Lung (tissue), 16 donors: ENCODE results near the gene ZMYND15. TPM values are rescaled to one million over a fixed set of nuclear protein-coding genes. Genes with fewer than 3 reads are reported as not detected.
A peak's percentile ranks its signal among the peaks of the same experiment; 100 is the strongest.
"Not testable (repeated sequence)": the region's sequence is repeated elsewhere in the genome, so short reads cannot be mapped to it uniquely, and the experiment has no call there.

Experiments used
- ATAC-seq: fragments of 200-7000 bp; cut with Tn5 transposase; one replicate; pipeline ENCODE4 v1.9.1; 2020; ENCODE audit warnings: moderate number of reproducible peaks; ENCODE audit not compliant: insufficient read depth, low FRiP score
- DNase-seq, 3 donors: peaks; one replicate each; pipeline ENCODE4 v3.0.0-alpha.2; 2013 to 2017
- H3K27ac ChIP-seq, 2 donors: one replicate each; pipeline ENCODE4 v1.5.1; 2013; ENCODE audit warnings: mild to moderate bottlenecking in 2 of 2, moderate library complexity in 2 of 2, control low read depth in 1 of 2, inconsistent platforms in 1 of 2, low read depth in 1 of 2, low read length in 1 of 2
- H3K27me3 ChIP-seq, 3 donors: one replicate each; pipeline ENCODE4 v1.5.1; 2013; ENCODE audit warnings: low read length in 2 of 3; ENCODE audit not compliant: control insufficient read depth in 3 of 3, insufficient read depth in 3 of 3
- H3K36me3 ChIP-seq, 4 donors: one replicate each; pipeline ENCODE4 v1.5.1; 2013; ENCODE audit warnings: low read length in 4 of 4, mild to moderate bottlenecking in 1 of 4, moderate library complexity in 1 of 4; ENCODE audit not compliant: control insufficient read depth in 4 of 4, insufficient read depth in 4 of 4
- H3K4me1 ChIP-seq, 5 donors: one replicate each; pipeline ENCODE4 v1.5.1; 2013; ENCODE audit warnings: low read length in 5 of 5, mild to moderate bottlenecking in 2 of 5, moderate library complexity in 1 of 5; ENCODE audit not compliant: control insufficient read depth in 5 of 5, insufficient read depth in 5 of 5
- H3K4me3 ChIP-seq: one replicate; pipeline ENCODE4 v1.5.1; 2013; ENCODE audit warnings: mild to moderate bottlenecking, control low read depth, moderate library complexity
- H3K9ac ChIP-seq, 2 donors: one replicate each; pipeline ENCODE4 v1.5.1; 2013; ENCODE audit warnings: low read length in 2 of 2, control low read depth in 1 of 2; ENCODE audit not compliant: insufficient read depth in 1 of 2
- H3K9me3 ChIP-seq, 4 donors: one replicate each; pipeline ENCODE4 v1.5.1; 2013; ENCODE audit warnings: low read length in 3 of 4, mild to moderate bottlenecking in 1 of 4, moderate library complexity in 1 of 4; ENCODE audit not compliant: control insufficient read depth in 4 of 4, insufficient read depth in 3 of 4
- CTCF ChIP-seq: IDR thresholded peaks from 2 replicates; pipeline ENCODE4 v1.5.1; 2012; ENCODE audit warnings: mild to moderate bottlenecking; ENCODE audit errors: control extremely low read depth, extremely low read depth
- WGBS, 2 donors: extraction: QIAGEN DNeasy Blood & Tissue Kit; methylation state at CpG; one replicate each; pipeline ENCODE4 v1.1.7; 2013; 5-methylcytosine and 5-hydroxymethylcytosine counted together
- long read RNA-seq, 5 donors: transcript quantifications; one replicate each; lab custom pipeline, GENCODE V29; 2026
- polyA plus RNA-seq, 2 donors: library from polyadenylated mRNA; stranded (reverse); fragments of 200-250 nt; gene quantifications; one replicate each; pipeline ENCODE4 v1.2.1, GENCODE V29; 2013
- total RNA-seq, 2 donors: library from RNA; depleted of rRNA in 1 of 2; stranded (reverse); fragments of >200 nt in 1 of 2; gene quantifications; one replicate each; pipeline ENCODE4 v1.2.1, GENCODE V29; 2014 to 2021
- donor health status: control.
- donor health status: control.
- donor health status: Bipolar disorder and iron deficiency.
- donor health status: healthy.
- donor health status: DM: yes; HTN: yes; CAD: no.

Gene ZMYND15
- 1 to 10 TPM; 2.3 to 9.0 TPM for total RNA-seq
- 1 to 10 TPM; 6.6 to 9.7 TPM for polyA plus RNA-seq
- long read RNA-seq, donor 1: 0 reads
- long read RNA-seq, donor 2: 0 reads
- long read RNA-seq, donor 3: 0 reads
- long read RNA-seq, donor 4: 0 reads
- long read RNA-seq, donor 5: 0 reads

- peak within 1 kb of the TSS in 1 of 2 donors; percentile 81 for H3K27ac ChIP-seq
- 0 to 1% methylated on average over 69 to 100 of the region's 100 CpGs for WGBS, 2 donors
- H3K4me1 ChIP-seq: peaks cover 0 to 13% (median 2%) of the 10 kb centered on the region in 5 donors
- H3K36me3 ChIP-seq: peaks cover 0 to 8% (median 0%) of the 10 kb centered on the region in 4 donors
- peaks cover 0 to 18% (median 17%) of the 10 kb centered on the region in 3 donors for H3K27me3 ChIP-seq
- H3K4me3 ChIP-seq: peak within 1 kb of the TSS; percentile 72
- no peaks in the 10 kb centered on the region for H3K9me3 ChIP-seq
- ATAC-seq (peak; percentile 66), DNase-seq (peak; percentile 42 to 56 (median 48))
- no peak for TF ChIP-seq CTCF
- H3K9ac ChIP-seq: no peak within 1 kb of the TSS
Measured at GRCh38 chr17:4739122-4740024, at the start of gene ZMYND15, which contains the start of gene CXCL16. TSS of gene ZMYND15 (plus strand) at chr17:4739833. CDS start at chr17:4740549, 716 bp downstream. TSS of gene CXCL16 (minus strand) at chr17:4739928. CDS start at chr17:4739339, 589 bp downstream.

GRCh38 chr17:4689872-4690271 is 49.8 kb upstream of the ZMYND15 start:
- peaks cover 10 to 19% (median 16%) of the 10 kb centered on the region in 4 donors for H3K36me3 ChIP-seq
- not testable (repeated sequence) for H3K27ac ChIP-seq, H3K4me3 ChIP-seq, H3K27me3 ChIP-seq, H3K9ac ChIP-seq, H3K9me3 ChIP-seq, DNase-seq, ATAC-seq
- peaks cover 0 to 10% (median 4%) of the 10 kb centered on the region in 5 donors for H3K4me1 ChIP-seq
- WGBS, 2 donors: 90 to 92% methylated on average over 12 of the region's 12 CpGs

GRCh38 chr17:4690745-4691144 is 48.9 kb upstream of the ZMYND15 start:
- DNase-seq: no peak
- Histone ChIP-seq H3K36me3 (peaks cover 10 to 16% (median 13%) of the 10 kb centered on the region in 4 donors), H3K4me3 (no peak overlapping the region), H3K9ac (no peak overlapping the region), H3K9me3 (no peaks in the 10 kb centered on the region), H3K27ac (no peak overlapping the region), H3K4me1 (peaks cover 0 to 10% (median 4%) of the 10 kb centered on the region in 5 donors), H3K27me3 (no peaks in the 10 kb centered on the region)
- no peak for TF ChIP-seq CTCF
- ATAC-seq: no peak
- WGBS, 2 donors: 89 to 92% methylated on average over 2 of the region's 2 CpGs

GRCh38 chr17:4691686-4692085 is 47.9 kb upstream of the ZMYND15 start:
- ATAC-seq: no peak

More at GRCh38 chr17:4691686-4692085, 47.9 kb upstream of the ZMYND15 start:
- WGBS, 2 donors: 61 to 85% methylated on average over 8 of the region's 8 CpGs
- H3K9ac ChIP-seq: peak overlapping the region in 1 of 2 donors; percentile 23
- no peaks in the 10 kb centered on the region for H3K9me3 ChIP-seq
- no peak for TF ChIP-seq CTCF
- H3K27me3 ChIP-seq: no peaks in the 10 kb centered on the region
- peaks cover 0 to 10% (median 4%) of the 10 kb centered on the region in 5 donors for H3K4me1 ChIP-seq
- peaks cover 10 to 16% (median 13%) of the 10 kb centered on the region in 4 donors for H3K36me3 ChIP-seq
- H3K27ac ChIP-seq: no peak overlapping the region
- no peak overlapping the region for H3K4me3 ChIP-seq
- DNase-seq: peak; percentile 42 to 88 (median 79)
